Karpas-422 (cell line): ENCODE data around the gene XCR1. TPM values are rescaled to one million over a fixed set of nuclear protein-coding genes. Genes with fewer than 3 reads are reported as not detected.
"Not testable (repeated sequence)": the region's sequence is repeated elsewhere in the genome, so short reads cannot be mapped to it uniquely, and the experiment has no call there.

Experiments
- DNase-seq: peaks from one replicate; pipeline ENCODE4 v3.0.0-alpha.2; 2015
- H2AFZ ChIP-seq: fragments of 200-600 bp; sonication (generic); 2 replicates; pipeline ENCODE4 v1.6.1; 2014; ENCODE audit warnings: antibody characterized with exemption, low read length, mixed read lengths
- H3K27ac ChIP-seq: fragments of 200-600 bp; sonication (generic); 2 replicates; pipeline ENCODE4 v1.5.1; 2014; ENCODE audit warnings: mild to moderate bottlenecking, low read length, moderate library complexity
- H3K27me3 ChIP-seq: fragments of 200-600 bp; sonication (generic); 2 replicates; pipeline ENCODE4 v1.6.1; 2014; ENCODE audit warnings: low read length, mixed read lengths
- H3K36me3 ChIP-seq: fragments of 200-600 bp; sonication (generic); 2 replicates; pipeline ENCODE4 v1.6.1; 2014; ENCODE audit warnings: low read length, mixed read lengths; ENCODE audit not compliant: insufficient read depth
- H3K4me1 ChIP-seq: fragments of 200-600 bp; sonication (generic); 2 replicates; pipeline ENCODE4 v1.6.1; 2014; ENCODE audit warnings: mild to moderate bottlenecking, low read length, mixed read lengths
- H3K4me2 ChIP-seq: fragments of 200-600 bp; sonication (generic); 2 replicates; pipeline ENCODE4 v1.6.1; 2014; ENCODE audit warnings: low read length, low read depth, mild to moderate bottlenecking; ENCODE audit not compliant: poor library complexity, severe bottlenecking
- H3K4me3 ChIP-seq: fragments of 200-600 bp; sonication (generic); 2 replicates; pipeline ENCODE4 v1.5.1; 2014; ENCODE audit warnings: mild to moderate bottlenecking, antibody characterized with exemption, low read length, mixed read lengths
- H3K79me2 ChIP-seq: fragments of 200-600 bp; sonication (generic); 2 replicates; pipeline ENCODE4 v1.6.1; 2014; ENCODE audit warnings: mild to moderate bottlenecking, low read length, mixed read lengths
- H3K9ac ChIP-seq: fragments of 200-600 bp; sonication (generic); 2 replicates; pipeline ENCODE4 v1.6.0; 2014; ENCODE audit warnings: low read length
- H3K9me2 ChIP-seq: fragments of 200-600 bp; sonication (generic), shearing (Covaris generic); replicated peaks from 2 replicates; pipeline ENCODE4 v1.6.0; 2014; ENCODE audit warnings: mild to moderate bottlenecking, low read length, moderate library complexity; ENCODE audit not compliant: insufficient read depth
- H3K9me3 ChIP-seq: fragments of 300-700, 200-600 bp; sonication (generic); 2 replicates; pipeline ENCODE4 v1.6.1; 2014; ENCODE audit warnings: low read length, mixed read lengths
- H4K20me1 ChIP-seq: fragments of 200-600 bp; sonication (generic); 2 replicates; pipeline ENCODE4 v1.6.1; 2014; ENCODE audit warnings: mild to moderate bottlenecking, antibody characterized with exemption, low read length, low read depth; ENCODE audit not compliant: insufficient read depth
- total RNA-seq: library from RNA; depleted of rRNA; stranded (reverse); fragments of >200 nt; shearing (Covaris generic); gene quantifications from 2 replicates; pipeline ENCODE4 v1.2.3, GENCODE V29; 2014; ENCODE audit warnings: low replicate concordance

Gene XCR1
- total RNA-seq, 1 experiment from 2014 or later, result not detected

GRCh38 chr3:46010519-46011113 lies 16.7 kb downstream of the XCR1 start:
- H3K79me2 ChIP-seq, result no peaks in the 10 kb centered on the region
- H3K4me3 ChIP-seq, result no peak overlapping the region
- H3K27me3 ChIP-seq, result no peaks in the 10 kb centered on the region
- H3K4me2 ChIP-seq, result no peak overlapping the region
- no peaks in the 10 kb centered on the region for H3K9me2 ChIP-seq
- H2AFZ ChIP-seq, result no peak overlapping the region
- H3K9ac ChIP-seq, result no peak overlapping the region
- no peaks in the 10 kb centered on the region for H3K4me1 ChIP-seq
- H3K27ac ChIP-seq, result no peak overlapping the region
- H3K9me3 ChIP-seq, result no peaks in the 10 kb centered on the region
- H4K20me1 ChIP-seq, result no peaks in the 10 kb centered on the region
- no peaks in the 10 kb centered on the region for H3K36me3 ChIP-seq
- DNase-seq, result no peak

GRCh38 chr3:46008058-46008457 lies 19.2 kb downstream of the XCR1 start:
- Histone ChIP-seq H3K27ac (no peak overlapping the region), H3K9me3 (no peaks in the 10 kb centered on the region), H3K36me3 (no peaks in the 10 kb centered on the region), H3K4me3 (no peak overlapping the region), H3K9me2 (no peaks in the 10 kb centered on the region), H3K79me2 (no peaks in the 10 kb centered on the region), H4K20me1 (no peaks in the 10 kb centered on the region), H3K4me1 (no peaks in the 10 kb centered on the region), H3K9ac (no peak overlapping the region), H3K4me2 (no peak overlapping the region), H2AFZ (no peak overlapping the region), H3K27me3 (no peaks in the 10 kb centered on the region)
- DNase-seq, result no peak

- no peak overlapping the region for H2AFZ ChIP-seq
- no peaks in the 10 kb centered on the region for H3K36me3 ChIP-seq
- H3K9me3 ChIP-seq, result no peaks in the 10 kb centered on the region
- no peaks in the 10 kb centered on the region for H3K27me3 ChIP-seq
- DNase-seq, result no peak
- H3K9me2 ChIP-seq, result no peaks in the 10 kb centered on the region
- no peaks in the 10 kb centered on the region for H4K20me1 ChIP-seq
- no peak overlapping the region for H3K27ac ChIP-seq
- no peaks in the 10 kb centered on the region for H3K4me1 ChIP-seq
- no peak overlapping the region for H3K9ac ChIP-seq
- H3K4me2 ChIP-seq, result no peak overlapping the region
- H3K4me3 ChIP-seq, result no peak overlapping the region
- H3K79me2 ChIP-seq, result no peaks in the 10 kb centered on the region
These were observed 20.0 kb downstream of the XCR1 start for GRCh38 chr3:46007280-46007679.

GRCh38 chr3:46006238-46007032 lies 20.8 kb downstream of the XCR1 start:
- no peak overlapping the region for H3K27ac ChIP-seq
- no peaks in the 10 kb centered on the region for H3K27me3 ChIP-seq
- H3K4me3 ChIP-seq, result no peak overlapping the region
- DNase-seq, result no peak
- no peaks in the 10 kb centered on the region for H4K20me1 ChIP-seq
- H3K9me2 ChIP-seq, result no peaks in the 10 kb centered on the region
- no peaks in the 10 kb centered on the region for H3K4me1 ChIP-seq
- no peak overlapping the region for H2AFZ ChIP-seq
- no peak overlapping the region for H3K4me2 ChIP-seq
- H3K36me3 ChIP-seq, result no peaks in the 10 kb centered on the region
- no peaks in the 10 kb centered on the region for H3K9me3 ChIP-seq
- no peaks in the 10 kb centered on the region for H3K79me2 ChIP-seq
- no peak overlapping the region for H3K9ac ChIP-seq

- not testable (repeated sequence) for H3K27me3 ChIP-seq, H3K9ac ChIP-seq, H3K9me3 ChIP-seq, H3K27ac ChIP-seq, H3K4me1 ChIP-seq, DNase-seq, H3K9me2 ChIP-seq, H3K4me2 ChIP-seq, H3K36me3 ChIP-seq, H4K20me1 ChIP-seq, H3K4me3 ChIP-seq, H2AFZ ChIP-seq, H3K79me2 ChIP-seq
These were observed 23.6 kb downstream of the XCR1 start for GRCh38 chr3:46003706-46004105.

- peaks cover 3% of the 10 kb centered on the region for H3K4me1 ChIP-seq
- no peak overlapping the region for H3K27ac ChIP-seq
- H3K4me2 ChIP-seq, result no peak overlapping the region
- DNase-seq, result no peak
- no peak overlapping the region for H2AFZ ChIP-seq
- no peaks in the 10 kb centered on the region for H3K9me2 ChIP-seq
- H3K9ac ChIP-seq, result no peak overlapping the region
- H3K27me3 ChIP-seq, result no peaks in the 10 kb centered on the region
- no peaks in the 10 kb centered on the region for H3K9me3 ChIP-seq
- no peaks in the 10 kb centered on the region for H3K36me3 ChIP-seq
- no peaks in the 10 kb centered on the region for H3K79me2 ChIP-seq
- no peaks in the 10 kb centered on the region for H4K20me1 ChIP-seq
- H3K4me3 ChIP-seq, result no peak overlapping the region
These were observed 26.1 kb downstream of the XCR1 start for GRCh38 chr3:46001178-46001577.

GRCh38 chr3:45997942-45998341 lies 29.3 kb downstream of the XCR1 start:
- H3K27me3 ChIP-seq, result no peaks in the 10 kb centered on the region
- no peaks in the 10 kb centered on the region for H3K9me2 ChIP-seq
- H3K9ac ChIP-seq, result no peak overlapping the region
- no peak overlapping the region for H3K4me2 ChIP-seq
- no peak overlapping the region for H3K4me3 ChIP-seq
- no peaks in the 10 kb centered on the region for H3K9me3 ChIP-seq
- no peak overlapping the region for H2AFZ ChIP-seq
- DNase-seq, result no peak
- H3K79me2 ChIP-seq, result peaks cover 29% of the 10 kb centered on the region
- H4K20me1 ChIP-seq, result no peaks in the 10 kb centered on the region
- H3K4me1 ChIP-seq, result peaks cover 26% of the 10 kb centered on the region
- no peaks in the 10 kb centered on the region for H3K36me3 ChIP-seq
- H3K27ac ChIP-seq, result no peak overlapping the region

GRCh38 chr3:45997499-45997898 lies 29.8 kb downstream of the XCR1 start:
- not testable (repeated sequence) for H3K27me3 ChIP-seq, H3K9ac ChIP-seq, H2AFZ ChIP-seq, DNase-seq, H3K36me3 ChIP-seq, H3K4me2 ChIP-seq, H3K9me3 ChIP-seq, H3K9me2 ChIP-seq, H3K27ac ChIP-seq, H4K20me1 ChIP-seq, H3K4me3 ChIP-seq
- Histone ChIP-seq H3K4me1 (peaks cover 30% of the 10 kb centered on the region), H3K79me2 (peaks cover 33% of the 10 kb centered on the region)
